GM23338 (cell line): ENCODE measurements around the gene IQSEC3. TPM values are rescaled to one million over a fixed set of nuclear protein-coding genes. Genes with fewer than 3 reads are reported as not detected.

Experiments used
- ATAC-seq: fragments of 200-7000 bp; cut with Tn5 transposase; 3 replicates; pipeline ENCODE4 v1.9.1; 2020
- DNase-seq: peaks from one replicate; pipeline ENCODE4 v3.0.0-alpha.2; 2015; ENCODE audit warnings: low spot score
- H2AFZ ChIP-seq: fragments of 200-600 bp; sonication (generic); 2 replicates; pipeline ENCODE4 v1.8.0; 2016; ENCODE audit warnings: antibody characterized with exemption, mild to moderate bottlenecking, moderate library complexity
- H3F3A ChIP-seq: fragments of 200-600 bp; sonication (generic); replicated peaks from 2 replicates; pipeline ENCODE4 v1.8.0; 2017; ENCODE audit warnings: antibody characterized with exemption, mixed run types, low read depth
- H3K27ac ChIP-seq: fragments of 200-600 bp; sonication (generic); 2 replicates; pipeline ENCODE4 v1.6.1; 2016; ENCODE audit warnings: low read depth
- H3K27me3 ChIP-seq: fragments of 200-600 bp; sonication (generic); 2 replicates; pipeline ENCODE4 v1.8.0; 2016; ENCODE audit warnings: mild to moderate bottlenecking, mixed run types, moderate library complexity; ENCODE audit not compliant: insufficient read depth
- H3K36me3 ChIP-seq: fragments of 200-600 bp; sonication (generic); 2 replicates; pipeline ENCODE4 v1.8.0; 2016; ENCODE audit warnings: mild to moderate bottlenecking; ENCODE audit not compliant: insufficient read depth
- H3K4me1 ChIP-seq: fragments of 200-600 bp; sonication (generic); 2 replicates; pipeline ENCODE4 v1.8.0; 2016; ENCODE audit warnings: mild to moderate bottlenecking, moderate library complexity; ENCODE audit not compliant: insufficient read depth
- H3K4me2 ChIP-seq: fragments of 200-600 bp; sonication (generic); 2 replicates; pipeline ENCODE4 v1.7.1; 2017; ENCODE audit warnings: mixed run types
- H3K4me3 ChIP-seq: fragments of 200-600 bp; sonication (generic); 2 replicates; pipeline ENCODE4 v1.6.1; 2016; ENCODE audit warnings: mixed run types
- H3K79me2 ChIP-seq: fragments of 200-600 bp; sonication (generic); replicated peaks from 2 replicates; pipeline ENCODE4 v1.8.0; 2017; ENCODE audit warnings: mild to moderate bottlenecking; ENCODE audit not compliant: insufficient read depth
- H3K9me2 ChIP-seq: fragments of 200-600 bp; sonication (generic); 2 replicates; pipeline ENCODE4 v1.8.0; 2017; ENCODE audit not compliant: insufficient read depth
- H4K20me1 ChIP-seq: fragments of 200-600 bp; sonication (generic); replicated peaks from 2 replicates; pipeline ENCODE4 v1.8.0; 2017; ENCODE audit warnings: mild to moderate bottlenecking; ENCODE audit not compliant: insufficient read depth
- H3K27ac Mint-ChIP-seq: 2 replicates; pipeline ENCODE4 v1.8.0; 2020; ENCODE audit warnings: inconsistent platforms, mild to moderate bottlenecking, moderate library complexity, mixed read lengths
- H3K27me3 Mint-ChIP-seq: 3 replicates; pipeline ENCODE4 v1.8.0; 2022; ENCODE audit warnings: low read depth, mild to moderate bottlenecking, moderate library complexity, mixed read lengths, inconsistent platforms; ENCODE audit not compliant: insufficient read depth, poor library complexity
- H3K36me3 Mint-ChIP-seq: 3 replicates; pipeline ENCODE4 v1.8.0; 2021; ENCODE audit warnings: low read depth, mild to moderate bottlenecking, inconsistent platforms, moderate library complexity, mixed read lengths
- H3K4me1 Mint-ChIP-seq: 3 replicates; pipeline ENCODE4 v1.8.0; 2020; ENCODE audit warnings: mild to moderate bottlenecking, inconsistent platforms, mixed read lengths
- H3K4me3 Mint-ChIP-seq: 3 replicates; pipeline ENCODE4 v1.8.0; 2021; ENCODE audit warnings: moderate library complexity, mild to moderate bottlenecking, inconsistent platforms, mixed read lengths
- H3K9me3 Mint-ChIP-seq: 3 replicates; pipeline ENCODE4 v1.8.0; 2020; ENCODE audit warnings: moderate library complexity, mild to moderate bottlenecking, inconsistent platforms, mixed read lengths
- CREB1 ChIP-seq: fragments of 250-450 bp; sonication (Bioruptor Pico); IDR thresholded peaks from 2 replicates; pipeline ENCODE4 v1.5.0; 2020; ENCODE audit warnings: low read depth, mild to moderate bottlenecking, moderate library complexity
- EZH2 ChIP-seq: fragments of 200-600 bp; sonication (generic); IDR thresholded peaks from one replicate; pipeline ENCODE4 v1.8.0; 2017; ENCODE audit warnings: antibody characterized with exemption, mild to moderate bottlenecking, low read depth; ENCODE audit not compliant: unreplicated experiment
- EZH2phosphoT487 ChIP-seq: fragments of 200-600 bp; sonication (generic); IDR thresholded peaks from one replicate; pipeline ENCODE4 v1.8.1; 2018; ENCODE audit warnings: antibody characterized with exemption; ENCODE audit not compliant: unreplicated experiment
- JUNB ChIP-seq: IDR thresholded peaks from one replicate; pipeline ENCODE4 v1.6.1; 2016; ENCODE audit warnings: antibody characterized with exemption; ENCODE audit not compliant: unreplicated experiment
- NANOG ChIP-seq: IDR thresholded peaks from 2 replicates; pipeline ENCODE4 v1.6.1; 2016; ENCODE audit warnings: antibody characterized with exemption, borderline replicate concordance
- POLR2AphosphoS5 ChIP-seq: IDR thresholded peaks from 2 replicates; pipeline ENCODE4 v1.6.1; 2016; ENCODE audit warnings: antibody characterized with exemption, low read depth
- ZNF114 ChIP-seq: fragments of 250-450 bp; sonication (Bioruptor Pico); IDR thresholded peaks from 2 replicates; pipeline ENCODE4 v1.5.0; 2020; ENCODE audit warnings: mild to moderate bottlenecking, moderate library complexity
- ZNF331 ChIP-seq: fragments of 250-450 bp; sonication (Bioruptor Pico); IDR thresholded peaks from 2 replicates; pipeline ENCODE4 v1.5.0; 2020; ENCODE audit warnings: low read depth, mild to moderate bottlenecking, moderate library complexity
- polyA plus RNA-seq: library from polyadenylated mRNA; unstranded; fragments of >200 nt; fragmentation: Nextera tagmentation; extraction: Ambion mirVana; gene quantifications from 2 replicates; pipeline ENCODE4 v1.2.1, GENCODE V29; 2016
- total RNA-seq: library from RNA; depleted of rRNA; stranded (reverse); fragments of >200 nt; shearing (Covaris generic); gene quantifications from 2 replicates; pipeline ENCODE4 v1.2.3, GENCODE V29; 2014
- TF ChIP-seq, protein P1 (sequence below): fragments of 250-450 bp; sonication (Bioruptor Pico); IDR thresholded peaks from 2 replicates; pipeline ENCODE4 v1.5.0; 2020; ENCODE audit warnings: mild to moderate bottlenecking, moderate library complexity
- TF ChIP-seq, protein P2 (sequence below), 2 experiments: fragments of 200-600 bp in 1 of 2; sonication (generic) in 1 of 2; conservative IDR thresholded peaks; 2 replicates each; pipeline versions ENCODE4 v1.5.1 to v1.6.1; 2016 to 2017; ENCODE audit warnings: antibody characterized with exemption in 2 of 2, low read depth in 2 of 2, mild to moderate bottlenecking in 2 of 2, moderate library complexity in 1 of 2
- TF ChIP-seq, protein P3 (sequence below): IDR thresholded peaks from 2 replicates; pipeline ENCODE4 v1.6.1; 2016; ENCODE audit warnings: antibody characterized with exemption

IQSEC3 gene
- total and polyA plus RNA-seq, 2 experiments from 2014 or later: 2.1 to 3.6 TPM

DNA sequence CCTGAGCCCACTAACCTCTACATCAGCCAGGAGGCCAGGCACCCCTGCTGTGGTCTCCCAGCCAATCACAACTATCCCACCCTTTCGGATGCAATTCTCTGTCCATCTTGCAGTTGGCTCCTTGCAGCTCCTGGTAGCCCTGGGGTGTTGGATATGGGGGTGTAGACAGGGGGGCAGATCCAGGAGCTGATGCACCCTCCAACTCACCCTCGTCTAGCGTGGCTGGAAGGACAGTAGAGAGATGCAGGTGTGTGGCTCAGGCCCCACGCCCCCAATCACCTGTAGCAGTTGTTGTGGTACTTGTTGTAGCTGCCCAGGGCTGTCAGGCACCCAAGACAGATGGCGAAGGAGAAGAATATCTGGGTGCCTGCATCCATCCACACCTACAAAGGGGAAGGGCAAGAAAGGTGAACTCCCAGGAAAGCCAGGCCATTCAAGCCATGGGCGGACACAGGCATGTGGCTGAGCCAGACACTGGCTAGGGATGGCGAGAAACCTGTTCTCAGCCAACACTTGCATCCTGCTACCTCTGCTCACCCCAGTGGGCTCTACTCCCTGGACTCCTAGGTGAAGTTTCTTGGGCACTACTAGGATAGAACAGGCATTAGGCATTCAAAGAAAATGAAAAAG lies 160.8 kb downstream of the IQSEC3 start:
- H2AFZ ChIP-seq: no peak overlapping the region
- H3K36me3 ChIP-seq: no peaks in the 10 kb centered on the region
- H3K4me1 Mint-ChIP-seq: peaks cover 24% of the 10 kb centered on the region
- H3K27me3 Mint-ChIP-seq: peaks cover 11% of the 10 kb centered on the region
- H3K27ac ChIP-seq: no peak overlapping the region
- peaks cover 13% of the 10 kb centered on the region; the same call in 1 of the 2 replicates for H3K4me1 ChIP-seq
- H3K36me3 Mint-ChIP-seq: no peaks in the 10 kb centered on the region
- H3K79me2 ChIP-seq: no peaks in the 10 kb centered on the region
- H4K20me1 ChIP-seq: no peaks in the 10 kb centered on the region
- TF ChIP-seq ZNF331 (CRISPR knock-in tag) (no peak), JUNB (no peak), EZH2 (no peak), NANOG (no peak), POLR2AphosphoS5 (no peak), EZH2phosphoT487 (no peak), ZNF114 (CRISPR knock-in tag) (no peak), CREB1 (CRISPR knock-in tag) (no peak)
- TF ChIP-seq, protein P1, sequence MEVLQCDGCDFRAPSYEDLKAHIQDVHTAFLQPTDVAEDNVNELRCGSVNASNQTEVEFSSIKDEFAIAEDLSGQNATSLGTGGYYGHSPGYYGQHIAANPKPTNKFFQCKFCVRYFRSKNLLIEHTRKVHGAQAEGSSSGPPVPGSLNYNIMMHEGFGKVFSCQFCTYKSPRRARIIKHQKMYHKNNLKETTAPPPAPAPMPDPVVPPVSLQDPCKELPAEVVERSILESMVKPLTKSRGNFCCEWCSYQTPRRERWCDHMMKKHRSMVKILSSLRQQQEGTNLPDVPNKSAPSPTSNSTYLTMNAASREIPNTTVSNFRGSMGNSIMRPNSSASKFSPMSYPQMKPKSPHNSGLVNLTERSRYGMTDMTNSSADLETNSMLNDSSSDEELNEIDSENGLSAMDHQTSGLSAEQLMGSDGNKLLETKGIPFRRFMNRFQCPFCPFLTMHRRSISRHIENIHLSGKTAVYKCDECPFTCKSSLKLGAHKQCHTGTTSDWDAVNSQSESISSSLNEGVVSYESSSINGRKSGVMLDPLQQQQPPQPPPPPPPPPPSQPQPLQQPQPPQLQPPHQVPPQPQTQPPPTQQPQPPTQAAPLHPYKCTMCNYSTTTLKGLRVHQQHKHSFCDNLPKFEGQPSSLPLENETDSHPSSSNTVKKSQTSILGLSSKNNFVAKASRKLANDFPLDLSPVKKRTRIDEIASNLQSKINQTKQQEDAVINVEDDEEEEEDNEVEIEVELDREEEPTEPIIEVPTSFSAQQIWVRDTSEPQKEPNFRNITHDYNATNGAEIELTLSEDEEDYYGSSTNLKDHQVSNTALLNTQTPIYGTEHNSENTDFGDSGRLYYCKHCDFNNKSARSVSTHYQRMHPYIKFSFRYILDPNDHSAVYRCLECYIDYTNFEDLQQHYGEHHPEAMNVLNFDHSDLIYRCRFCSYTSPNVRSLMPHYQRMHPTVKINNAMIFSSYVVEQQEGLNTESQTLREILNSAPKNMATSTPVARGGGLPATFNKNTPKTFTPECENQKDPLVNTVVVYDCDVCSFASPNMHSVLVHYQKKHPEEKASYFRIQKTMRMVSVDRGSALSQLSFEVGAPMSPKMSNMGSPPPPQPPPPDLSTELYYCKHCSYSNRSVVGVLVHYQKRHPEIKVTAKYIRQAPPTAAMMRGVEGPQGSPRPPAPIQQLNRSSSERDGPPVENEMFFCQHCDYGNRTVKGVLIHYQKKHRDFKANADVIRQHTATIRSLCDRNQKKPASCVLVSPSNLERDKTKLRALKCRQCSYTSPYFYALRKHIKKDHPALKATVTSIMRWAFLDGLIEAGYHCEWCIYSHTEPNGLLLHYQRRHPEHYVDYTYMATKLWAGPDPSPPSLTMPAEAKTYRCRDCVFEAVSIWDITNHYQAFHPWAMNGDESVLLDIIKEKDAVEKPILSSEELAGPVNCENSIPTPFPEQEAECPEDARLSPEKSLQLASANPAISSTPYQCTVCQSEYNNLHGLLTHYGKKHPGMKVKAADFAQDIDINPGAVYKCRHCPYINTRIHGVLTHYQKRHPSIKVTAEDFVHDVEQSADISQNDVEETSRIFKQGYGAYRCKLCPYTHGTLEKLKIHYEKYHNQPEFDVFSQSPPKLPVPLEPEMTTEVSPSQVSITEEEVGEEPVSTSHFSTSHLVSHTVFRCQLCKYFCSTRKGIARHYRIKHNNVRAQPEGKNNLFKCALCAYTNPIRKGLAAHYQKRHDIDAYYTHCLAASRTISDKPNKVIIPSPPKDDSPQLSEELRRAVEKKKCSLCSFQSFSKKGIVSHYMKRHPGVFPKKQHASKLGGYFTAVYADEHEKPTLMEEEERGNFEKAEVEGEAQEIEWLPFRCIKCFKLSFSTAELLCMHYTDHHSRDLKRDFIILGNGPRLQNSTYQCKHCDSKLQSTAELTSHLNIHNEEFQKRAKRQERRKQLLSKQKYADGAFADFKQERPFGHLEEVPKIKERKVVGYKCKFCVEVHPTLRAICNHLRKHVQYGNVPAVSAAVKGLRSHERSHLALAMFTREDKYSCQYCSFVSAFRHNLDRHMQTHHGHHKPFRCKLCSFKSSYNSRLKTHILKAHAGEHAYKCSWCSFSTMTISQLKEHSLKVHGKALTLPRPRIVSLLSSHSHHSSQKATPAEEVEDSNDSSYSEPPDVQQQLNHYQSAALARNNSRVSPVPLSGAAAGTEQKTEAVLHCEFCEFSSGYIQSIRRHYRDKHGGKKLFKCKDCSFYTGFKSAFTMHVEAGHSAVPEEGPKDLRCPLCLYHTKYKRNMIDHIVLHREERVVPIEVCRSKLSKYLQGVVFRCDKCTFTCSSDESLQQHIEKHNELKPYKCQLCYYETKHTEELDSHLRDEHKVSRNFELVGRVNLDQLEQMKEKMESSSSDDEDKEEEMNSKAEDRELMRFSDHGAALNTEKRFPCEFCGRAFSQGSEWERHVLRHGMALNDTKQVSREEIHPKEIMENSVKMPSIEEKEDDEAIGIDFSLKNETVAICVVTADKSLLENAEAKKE (CRISPR knock-in tag): no peak
- TF ChIP-seq, protein P2, sequence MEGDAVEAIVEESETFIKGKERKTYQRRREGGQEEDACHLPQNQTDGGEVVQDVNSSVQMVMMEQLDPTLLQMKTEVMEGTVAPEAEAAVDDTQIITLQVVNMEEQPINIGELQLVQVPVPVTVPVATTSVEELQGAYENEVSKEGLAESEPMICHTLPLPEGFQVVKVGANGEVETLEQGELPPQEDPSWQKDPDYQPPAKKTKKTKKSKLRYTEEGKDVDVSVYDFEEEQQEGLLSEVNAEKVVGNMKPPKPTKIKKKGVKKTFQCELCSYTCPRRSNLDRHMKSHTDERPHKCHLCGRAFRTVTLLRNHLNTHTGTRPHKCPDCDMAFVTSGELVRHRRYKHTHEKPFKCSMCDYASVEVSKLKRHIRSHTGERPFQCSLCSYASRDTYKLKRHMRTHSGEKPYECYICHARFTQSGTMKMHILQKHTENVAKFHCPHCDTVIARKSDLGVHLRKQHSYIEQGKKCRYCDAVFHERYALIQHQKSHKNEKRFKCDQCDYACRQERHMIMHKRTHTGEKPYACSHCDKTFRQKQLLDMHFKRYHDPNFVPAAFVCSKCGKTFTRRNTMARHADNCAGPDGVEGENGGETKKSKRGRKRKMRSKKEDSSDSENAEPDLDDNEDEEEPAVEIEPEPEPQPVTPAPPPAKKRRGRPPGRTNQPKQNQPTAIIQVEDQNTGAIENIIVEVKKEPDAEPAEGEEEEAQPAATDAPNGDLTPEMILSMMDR (conservative IDR thresholded peaks at IDR 0.05; ENCODE audit: low read depth in 2 of 2): no peak
- TF ChIP-seq, protein P3, sequence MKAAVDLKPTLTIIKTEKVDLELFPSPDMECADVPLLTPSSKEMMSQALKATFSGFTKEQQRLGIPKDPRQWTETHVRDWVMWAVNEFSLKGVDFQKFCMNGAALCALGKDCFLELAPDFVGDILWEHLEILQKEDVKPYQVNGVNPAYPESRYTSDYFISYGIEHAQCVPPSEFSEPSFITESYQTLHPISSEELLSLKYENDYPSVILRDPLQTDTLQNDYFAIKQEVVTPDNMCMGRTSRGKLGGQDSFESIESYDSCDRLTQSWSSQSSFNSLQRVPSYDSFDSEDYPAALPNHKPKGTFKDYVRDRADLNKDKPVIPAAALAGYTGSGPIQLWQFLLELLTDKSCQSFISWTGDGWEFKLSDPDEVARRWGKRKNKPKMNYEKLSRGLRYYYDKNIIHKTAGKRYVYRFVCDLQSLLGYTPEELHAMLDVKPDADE: no peak
- no peak overlapping the region for H3K4me3 ChIP-seq
- H3K27ac Mint-ChIP-seq: no peak overlapping the region
- no peaks in the 10 kb centered on the region for H3K9me2 ChIP-seq
- H3K4me2 ChIP-seq: no peak overlapping the region
- H3K27me3 ChIP-seq: no peaks in the 10 kb centered on the region
- H3K4me3 Mint-ChIP-seq: no peak overlapping the region
- H3K9me3 Mint-ChIP-seq: no peaks in the 10 kb centered on the region
- ATAC-seq: no peak
- no peaks in the 10 kb centered on the region for H3F3A ChIP-seq
- DNase-seq: no peak
